Activated CD4-positive, CD25-positive, alpha-beta regulatory T cell treated with anti-CD3 and anti-CD28 coated beads, Interleukin-2, amount 50 U/mL, for 24 hours (primary cell): Measurements from ENCODE around the gene PAGR1.
"Not testable (repeated sequence)": the region's sequence is repeated elsewhere in the genome, so short reads cannot be mapped to it uniquely, and the experiment has no call there.

Source experiments
- ATAC-seq, 2 donors: fragments of 150-1000 bp; cut with Tn5 transposase; one replicate each; pipeline ENCODE4 v1.10.0; 2021; ENCODE audit warnings: mild to moderate bottlenecking in 1 of 2, moderate library complexity in 1 of 2

The PAGR1 gene

GRCh38 chr16:29812754-29813643 lies 3.0 kb upstream of the PAGR1 start:
- no peak for ATAC-seq

GRCh38 chr16:29813644-29814562 lies 2.0 kb upstream of the PAGR1 start:
- no peak for ATAC-seq

DNA sequence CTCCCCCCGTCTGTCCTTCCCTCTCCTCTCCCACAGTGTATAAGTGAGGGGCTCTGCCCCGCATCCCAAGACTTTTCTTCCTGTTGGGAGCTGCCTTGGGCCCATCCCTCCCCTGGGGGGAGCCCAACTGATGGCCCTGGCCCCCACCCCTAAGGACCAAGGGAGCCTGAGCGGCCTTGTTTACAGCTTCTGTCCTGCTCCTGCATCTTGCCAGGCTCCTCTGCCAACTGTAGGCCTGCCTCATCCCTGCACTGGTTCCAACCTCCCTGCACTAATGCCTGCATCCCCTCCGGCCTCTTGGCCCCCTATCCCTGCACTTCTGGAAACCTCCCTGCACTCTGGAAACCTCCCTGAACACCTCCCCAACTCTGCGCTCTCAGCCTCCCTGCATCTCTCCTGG lies 1.4 kb upstream of the PAGR1 start:
- ATAC-seq: no peak

- peak in 1 of 2 donors; percentile 1 for ATAC-seq
Observed at GRCh38 chr16:29815032-29815721, 775 bp upstream of the PAGR1 start.

GRCh38 chr16:29816694-29817441 lies 916 bp downstream of the PAGR1 start:
- ATAC-seq: peak; percentile 14 to 18

- no peak for ATAC-seq
Observed at GRCh38 chr16:29818082-29818481, 2.1 kb downstream of the PAGR1 start.

DNA sequence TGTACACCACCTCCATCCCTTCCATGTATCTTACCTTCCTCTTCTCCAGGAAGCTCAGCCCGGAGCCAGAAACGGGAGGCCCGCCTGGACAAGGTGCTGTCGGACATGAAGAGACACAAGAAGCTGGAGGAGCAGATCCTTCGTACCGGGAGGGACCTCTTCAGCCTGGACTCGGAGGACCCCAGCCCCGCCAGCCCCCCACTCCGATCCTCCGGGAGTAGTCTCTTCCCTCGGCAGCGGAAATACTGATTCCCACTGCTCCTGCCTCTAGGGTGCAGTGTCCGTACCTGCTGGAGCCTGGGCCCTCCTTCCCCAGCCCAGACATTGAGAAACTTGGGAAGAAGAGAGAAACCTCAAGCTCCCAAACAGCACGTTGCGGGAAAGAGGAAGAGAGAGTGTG lies 3.6 kb downstream of the PAGR1 start:
- ATAC-seq: no peak

DNA sequence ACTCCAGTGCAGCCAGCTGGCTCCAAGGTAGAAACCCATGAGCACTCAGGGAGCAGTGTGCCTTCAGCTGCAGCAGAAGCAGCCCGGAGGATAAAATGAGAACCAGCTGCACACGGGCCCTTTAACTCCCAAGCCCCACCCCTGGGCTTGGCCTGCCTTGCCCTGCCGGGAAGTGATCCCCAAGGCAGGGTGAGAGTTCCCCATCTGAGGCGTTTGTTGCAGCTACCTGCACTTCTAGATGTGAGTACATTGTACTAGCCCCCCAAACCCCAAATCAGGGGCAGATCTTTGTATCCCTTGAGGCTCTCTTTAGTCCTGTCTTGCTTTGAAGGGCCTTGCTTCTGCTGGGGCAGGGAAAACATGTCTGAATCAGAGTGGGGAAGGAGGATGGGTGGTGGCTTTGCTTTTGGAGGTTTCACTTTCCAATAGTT lies 4.3 kb downstream of the PAGR1 start, which contains the start of gene MVP:
TSS of gene MVP (plus strand) at position 192 of the 431 bp plus-strand sequence. CDS start 10,088 bp downstream, outside the sequence.
- ATAC-seq: no peak

- peak; percentile 18 to 34 for ATAC-seq
Observed at GRCh38 chr16:29820730-29821642, 5.0 kb downstream of the PAGR1 start.

- ATAC-seq: no peak
Observed at GRCh38 chr16:29821643-29822115, 5.7 kb downstream of the PAGR1 start.

DNA sequence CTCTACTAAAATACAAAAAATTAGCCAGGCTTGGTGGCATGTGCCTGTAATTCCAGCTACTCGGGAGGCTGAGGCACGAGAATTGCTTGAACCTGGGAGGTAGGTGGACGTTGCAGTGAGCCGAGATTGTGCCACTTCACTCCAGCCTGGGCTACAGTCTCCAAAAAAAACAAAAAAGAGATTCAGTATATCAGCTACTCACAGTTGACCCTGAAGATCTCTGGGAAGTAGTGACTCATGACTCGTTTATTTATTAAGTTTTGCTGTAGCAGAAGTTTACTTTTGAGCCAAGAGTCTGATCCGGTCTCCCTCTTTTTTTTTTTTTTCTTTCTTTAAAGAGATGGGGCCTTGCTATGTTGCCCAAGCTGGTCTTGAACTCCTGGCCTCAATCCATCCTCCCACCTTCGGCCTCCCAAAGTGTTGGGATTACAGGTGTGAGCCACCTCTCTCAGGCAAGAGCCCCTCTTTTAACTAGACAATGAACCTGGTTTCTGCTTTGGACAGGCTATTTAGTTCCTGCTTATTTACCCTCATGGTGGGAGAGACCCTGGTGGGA lies 8.7 kb downstream of the PAGR1 start:
- ATAC-seq: no peak

DNA sequence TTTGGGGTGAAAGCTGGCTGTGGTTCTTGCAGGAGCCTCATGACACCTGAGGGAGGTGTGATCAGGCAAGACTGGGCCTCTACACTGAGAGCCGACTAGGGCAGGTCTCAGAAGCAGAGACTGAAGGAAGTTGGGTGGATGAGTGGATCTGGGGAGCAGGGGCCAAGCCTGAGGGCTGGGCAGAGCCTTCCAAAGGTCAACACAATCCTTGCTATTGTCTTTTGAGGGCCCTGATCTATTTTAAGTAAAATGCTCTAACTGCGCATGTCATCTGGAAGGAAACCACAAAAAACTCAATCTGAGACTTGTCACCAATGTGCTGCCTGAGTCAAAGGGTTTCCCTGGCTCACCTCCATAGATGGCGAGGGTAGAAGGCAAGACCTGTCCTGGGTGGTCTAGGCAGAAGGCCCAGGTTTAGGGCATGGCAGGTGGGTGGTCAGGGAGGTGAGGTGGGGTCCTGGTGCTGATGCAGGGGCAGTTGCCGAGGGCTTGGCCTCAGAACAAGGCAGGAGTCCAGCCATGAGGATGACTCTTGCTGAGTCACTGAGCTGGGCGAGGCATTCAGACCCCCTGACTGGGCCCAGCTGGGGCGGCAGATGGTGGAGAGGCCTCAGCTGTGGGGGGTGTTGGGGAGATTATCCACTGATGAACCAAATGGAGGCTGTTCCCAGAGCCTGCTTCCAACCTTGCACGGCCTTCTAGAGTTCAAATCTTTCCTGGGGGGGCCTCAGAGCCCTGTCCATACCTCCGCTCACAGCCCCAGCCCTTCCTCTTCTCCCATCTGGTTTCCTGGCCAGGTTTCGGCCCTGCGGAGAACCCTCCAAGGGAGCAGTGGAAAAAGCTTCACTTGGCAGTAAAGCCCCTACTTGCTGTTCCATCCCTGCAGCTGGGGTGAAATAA lies 9.4 kb downstream of the PAGR1 start:
- ATAC-seq: peak; percentile 65 to 74

DNA sequence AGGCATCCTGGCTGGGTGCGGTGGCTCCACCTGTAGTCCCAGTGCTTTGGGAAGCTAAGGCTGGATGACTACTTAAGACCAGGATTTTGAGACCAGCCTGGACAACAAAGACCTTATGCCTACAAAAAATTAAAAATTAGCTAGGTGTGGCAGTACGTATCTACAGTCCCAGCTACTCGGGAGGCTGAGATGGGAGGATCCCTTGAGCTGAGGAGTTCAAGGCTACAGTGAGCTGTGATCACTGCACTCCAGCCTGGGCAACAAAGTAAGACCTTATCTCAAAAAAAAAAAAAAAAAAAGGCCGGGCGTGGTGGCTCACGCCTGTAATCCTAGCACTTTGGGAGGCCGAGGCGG lies 10.4 kb downstream of the PAGR1 start:
- no peak for ATAC-seq

DNA sequence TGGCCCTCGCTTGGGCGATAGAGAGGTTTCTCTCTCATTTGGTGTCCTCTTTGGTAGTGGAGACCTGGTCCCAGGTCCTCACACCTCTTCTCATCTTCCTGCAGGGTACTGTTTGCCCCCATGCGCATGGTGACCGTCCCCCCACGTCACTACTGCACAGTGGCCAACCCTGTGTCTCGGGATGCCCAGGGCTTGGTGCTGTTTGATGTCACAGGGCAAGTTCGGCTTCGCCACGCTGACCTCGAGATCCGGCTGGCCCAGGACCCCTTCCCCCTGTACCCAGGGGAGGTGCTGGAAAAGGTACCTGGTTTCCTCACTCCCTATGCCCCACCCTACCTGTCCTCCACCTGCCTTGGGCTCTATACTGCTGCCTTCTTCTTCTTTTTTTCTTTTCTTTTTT lies 14.8 kb downstream of the PAGR1 start:
- no peak for ATAC-seq

DNA sequence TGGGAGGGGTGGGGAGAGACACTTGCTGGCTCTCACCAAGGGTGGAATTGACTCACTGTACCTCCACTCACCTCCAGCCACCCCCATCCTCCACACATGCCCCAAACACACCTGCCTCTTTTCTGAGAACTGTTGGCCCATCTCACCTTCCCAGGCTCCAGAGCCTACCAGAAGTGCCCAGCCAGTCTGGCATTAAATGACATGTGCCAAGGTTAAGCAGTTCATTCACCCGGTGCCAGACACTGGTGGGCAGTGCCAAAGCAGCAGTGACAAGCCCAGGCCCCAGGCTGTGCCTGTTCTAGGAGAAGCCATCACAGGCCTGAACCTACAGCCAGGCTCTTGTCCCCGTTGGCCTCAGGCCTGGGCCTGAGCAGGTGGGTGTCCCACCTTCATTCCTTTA lies 15.5 kb downstream of the PAGR1 start:
- ATAC-seq: no peak

DNA sequence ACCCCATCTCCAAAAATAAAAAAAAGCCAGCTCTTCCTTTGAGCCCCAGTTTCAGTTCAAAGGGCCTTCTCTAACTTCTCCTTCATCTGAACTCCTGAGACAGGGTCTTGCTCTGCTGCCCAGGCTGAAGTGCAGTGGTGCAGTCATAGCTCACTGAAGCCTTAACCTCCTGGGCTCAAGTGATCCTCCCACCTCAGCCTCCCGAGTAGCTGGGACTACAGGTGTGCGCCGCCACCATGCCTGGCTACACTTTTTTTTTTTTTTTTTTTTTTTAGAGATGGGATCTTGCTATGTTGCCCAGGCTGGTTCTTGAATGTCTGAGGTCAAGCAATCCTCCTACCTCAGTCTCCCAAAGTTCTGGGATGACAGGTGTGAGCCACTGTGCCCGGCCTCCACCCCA lies 17.3 kb downstream of the PAGR1 start:
- not testable (repeated sequence) for ATAC-seq

- ATAC-seq: no peak
Observed at GRCh38 chr16:29834079-29834478, 18.1 kb downstream of the PAGR1 start.

DNA sequence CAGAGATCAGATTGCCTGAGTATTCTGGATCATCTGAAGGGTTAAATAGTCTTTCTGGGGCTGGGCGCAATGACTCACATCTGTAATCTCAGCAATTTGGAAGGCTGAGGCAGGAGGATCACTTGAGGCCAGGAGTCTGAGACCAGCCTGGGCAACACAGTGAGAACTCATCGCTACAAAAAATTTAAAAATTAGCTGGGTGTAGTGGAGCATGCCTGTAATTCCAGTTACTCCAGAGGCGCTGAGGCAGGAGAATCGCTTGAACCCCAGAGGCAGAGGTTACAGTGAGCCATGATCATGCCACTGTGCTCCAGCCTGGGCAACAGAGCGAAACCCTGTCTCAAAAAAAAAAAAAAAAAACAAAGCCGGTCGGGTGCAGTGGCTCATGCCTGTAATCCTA lies 20.0 kb downstream of the PAGR1 start:
- no peak for ATAC-seq

DNA sequence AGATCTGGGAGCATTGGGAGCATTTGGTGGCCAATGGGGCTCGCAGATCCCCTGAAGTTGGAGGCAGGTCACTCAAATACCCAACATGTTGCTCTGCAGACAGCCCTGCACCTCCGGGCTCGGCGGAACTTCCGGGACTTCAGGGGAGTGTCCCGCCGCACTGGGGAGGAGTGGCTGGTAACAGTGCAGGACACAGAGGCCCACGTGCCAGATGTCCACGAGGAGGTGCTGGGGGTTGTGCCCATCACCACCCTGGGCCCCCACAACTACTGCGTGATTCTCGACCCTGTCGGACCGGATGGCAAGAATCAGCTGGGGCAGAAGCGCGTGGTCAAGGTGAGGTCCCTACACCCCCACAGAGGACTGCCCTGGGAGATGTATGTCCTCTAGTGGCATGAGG lies 20.7 kb downstream of the PAGR1 start:
- ATAC-seq: no peak
